GM12864 (cell line): ENCODE measurements around the gene PIR.

ENCODE experiments used
- DNase-seq: peaks from one replicate; pipeline ENCODE4 v3.0.0-alpha.2; 2011; ENCODE audit warnings: low read depth
- H3K4me3 ChIP-seq: 2 replicates; pipeline ENCODE4 v1.5.1; 2011; ENCODE audit warnings: mild to moderate bottlenecking, low read depth, low read length, control low read depth
- TF ChIP-seq, protein P1 (sequence below): IDR thresholded peaks from 2 replicates; pipeline ENCODE4 v1.5.1; 2011; ENCODE audit warnings: low read depth, mild to moderate bottlenecking, moderate library complexity, low read length, control low read depth, inconsistent platforms; ENCODE audit errors: missing control alignments

Gene PIR

DNA sequence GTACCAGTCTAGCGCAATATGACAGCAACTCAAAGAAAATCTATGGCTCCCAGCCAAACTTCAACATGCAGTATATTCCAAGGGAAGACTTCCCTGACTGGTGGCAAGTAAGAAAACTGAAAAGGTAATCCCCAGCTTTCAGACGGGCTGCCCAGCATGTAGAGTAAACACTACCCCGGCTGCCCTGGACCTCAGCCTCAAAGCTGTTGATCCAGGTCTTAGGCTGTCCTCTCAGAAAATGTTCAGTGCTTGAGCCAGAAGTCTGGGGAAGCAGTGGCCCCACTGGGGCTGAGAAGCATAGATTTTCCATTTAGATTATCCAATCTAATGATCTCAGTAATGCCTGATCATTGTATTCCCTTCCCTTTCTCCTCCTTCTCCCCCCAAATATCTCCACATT is 29.3 kb upstream of the PIR start:
- TF ChIP-seq, protein P1, sequence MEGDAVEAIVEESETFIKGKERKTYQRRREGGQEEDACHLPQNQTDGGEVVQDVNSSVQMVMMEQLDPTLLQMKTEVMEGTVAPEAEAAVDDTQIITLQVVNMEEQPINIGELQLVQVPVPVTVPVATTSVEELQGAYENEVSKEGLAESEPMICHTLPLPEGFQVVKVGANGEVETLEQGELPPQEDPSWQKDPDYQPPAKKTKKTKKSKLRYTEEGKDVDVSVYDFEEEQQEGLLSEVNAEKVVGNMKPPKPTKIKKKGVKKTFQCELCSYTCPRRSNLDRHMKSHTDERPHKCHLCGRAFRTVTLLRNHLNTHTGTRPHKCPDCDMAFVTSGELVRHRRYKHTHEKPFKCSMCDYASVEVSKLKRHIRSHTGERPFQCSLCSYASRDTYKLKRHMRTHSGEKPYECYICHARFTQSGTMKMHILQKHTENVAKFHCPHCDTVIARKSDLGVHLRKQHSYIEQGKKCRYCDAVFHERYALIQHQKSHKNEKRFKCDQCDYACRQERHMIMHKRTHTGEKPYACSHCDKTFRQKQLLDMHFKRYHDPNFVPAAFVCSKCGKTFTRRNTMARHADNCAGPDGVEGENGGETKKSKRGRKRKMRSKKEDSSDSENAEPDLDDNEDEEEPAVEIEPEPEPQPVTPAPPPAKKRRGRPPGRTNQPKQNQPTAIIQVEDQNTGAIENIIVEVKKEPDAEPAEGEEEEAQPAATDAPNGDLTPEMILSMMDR, result no peak
- no peak overlapping the region for H3K4me3 ChIP-seq
- no peak for DNase-seq

DNA sequence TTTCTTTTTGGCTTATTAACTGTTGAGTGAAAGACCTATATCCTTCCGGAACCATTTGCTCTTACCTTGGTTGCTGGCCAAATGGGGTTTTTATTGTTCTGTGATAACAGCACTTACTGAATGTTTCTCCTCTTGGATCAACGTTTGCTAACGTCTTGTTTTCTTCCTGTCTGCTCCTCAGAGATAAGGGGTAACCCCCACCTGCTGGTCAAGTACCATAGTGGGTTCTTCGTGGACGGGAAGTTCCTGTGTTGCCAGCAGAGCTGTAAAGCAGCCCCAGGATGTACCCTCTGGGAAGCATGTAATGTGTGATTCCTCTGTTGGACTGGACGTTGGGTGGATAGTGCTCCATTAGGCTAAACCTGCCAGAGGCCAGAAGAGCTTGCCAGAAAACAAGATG is 22.8 kb upstream of the PIR start:
- no peak for DNase-seq
- no peak overlapping the region for H3K4me3 ChIP-seq
- TF ChIP-seq, protein P1, result no peak

DNA sequence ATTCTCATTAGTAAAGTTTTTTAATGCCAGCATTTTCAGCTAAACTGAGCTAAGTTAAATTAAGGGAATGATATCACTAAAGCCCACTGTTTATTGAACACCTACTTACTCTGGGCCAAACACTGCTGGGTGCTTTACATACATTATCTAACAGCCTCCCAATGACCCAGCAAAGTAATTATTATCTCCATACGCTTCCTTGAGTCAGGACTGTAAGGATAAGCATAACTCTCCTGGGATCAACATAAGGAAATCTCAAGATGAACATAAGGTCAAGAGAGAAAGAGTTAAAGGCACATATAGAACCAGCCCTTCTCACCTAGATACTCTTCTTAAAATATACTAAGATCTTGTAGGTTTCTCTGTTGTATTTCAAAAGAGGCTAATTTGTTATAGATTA is 21.1 kb upstream of the PIR start:
- TF ChIP-seq, protein P1, result no peak
- DNase-seq, result no peak
- H3K4me3 ChIP-seq, result no peak overlapping the region

DNA sequence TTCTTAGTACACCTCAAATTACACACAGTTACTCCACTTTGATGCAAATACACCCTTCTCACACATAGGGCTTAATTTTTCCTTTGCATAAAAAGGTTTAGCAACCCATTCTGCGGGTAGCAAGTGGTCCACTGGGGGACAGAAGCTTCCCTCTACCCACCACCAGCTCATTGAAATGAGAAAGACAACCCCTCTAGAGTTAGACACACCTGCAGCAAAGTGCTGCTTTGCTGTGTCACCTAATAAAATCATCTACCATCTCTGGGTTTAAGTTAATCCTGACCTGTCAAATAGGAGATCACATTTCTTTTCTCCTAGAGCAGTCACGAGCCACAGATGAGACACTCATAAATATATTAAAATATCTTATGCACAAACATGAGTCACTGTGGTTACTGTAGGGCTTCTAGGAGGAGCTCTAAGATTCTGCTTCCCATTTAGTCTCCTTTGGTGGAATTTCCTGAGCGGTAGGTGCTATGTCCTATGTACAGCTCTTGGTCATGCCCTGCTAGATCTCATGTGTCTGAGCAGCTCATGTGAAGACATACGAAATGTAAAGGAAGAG is 19.4 kb upstream of the PIR start:
- no peak for DNase-seq
- TF ChIP-seq, protein P1, result no peak
- H3K4me3 ChIP-seq, result no peak overlapping the region

DNA sequence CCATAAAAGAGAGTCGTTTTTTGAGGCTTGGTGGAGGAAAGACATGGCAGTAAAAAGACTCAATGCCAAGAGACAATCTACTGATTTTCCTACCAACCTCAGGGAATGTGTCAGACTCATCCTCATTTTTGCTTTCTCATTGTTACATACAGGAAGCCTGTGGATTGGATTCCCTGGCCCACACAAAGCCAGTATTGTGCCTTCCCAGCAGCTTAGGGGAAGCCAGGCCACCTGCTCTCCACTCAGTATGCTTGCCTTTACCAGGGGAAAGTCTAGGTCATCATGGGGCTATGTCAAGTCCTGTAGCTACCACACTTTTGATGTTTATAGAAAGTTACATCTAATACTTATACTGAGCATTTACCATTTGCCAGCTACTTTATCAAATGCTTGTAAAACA is 18.4 kb upstream of the PIR start:
- H3K4me3 ChIP-seq, result no peak overlapping the region
- TF ChIP-seq, protein P1, result no peak
- DNase-seq, result no peak

DNA sequence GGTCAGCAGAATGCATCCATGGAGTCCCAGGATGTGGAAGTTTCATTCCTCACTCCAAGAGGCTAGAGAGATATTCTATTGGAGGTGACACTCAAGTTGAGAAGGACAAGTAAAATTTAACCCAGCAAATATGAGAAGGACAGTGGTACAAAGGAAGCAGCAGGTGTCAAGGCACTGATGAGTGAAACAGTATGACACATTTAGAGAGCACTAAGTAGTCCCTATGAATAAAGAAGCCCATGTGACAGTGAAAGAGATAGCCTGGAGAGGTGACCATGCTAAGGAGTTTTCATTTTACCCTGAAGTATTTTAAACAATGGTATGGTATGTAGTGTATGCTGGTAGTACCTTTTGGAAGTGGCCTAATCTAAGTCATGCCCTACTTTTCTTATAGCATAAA is 16.7 kb upstream of the PIR start:
- no peak for DNase-seq
- TF ChIP-seq, protein P1, result no peak
- no peak overlapping the region for H3K4me3 ChIP-seq

DNA sequence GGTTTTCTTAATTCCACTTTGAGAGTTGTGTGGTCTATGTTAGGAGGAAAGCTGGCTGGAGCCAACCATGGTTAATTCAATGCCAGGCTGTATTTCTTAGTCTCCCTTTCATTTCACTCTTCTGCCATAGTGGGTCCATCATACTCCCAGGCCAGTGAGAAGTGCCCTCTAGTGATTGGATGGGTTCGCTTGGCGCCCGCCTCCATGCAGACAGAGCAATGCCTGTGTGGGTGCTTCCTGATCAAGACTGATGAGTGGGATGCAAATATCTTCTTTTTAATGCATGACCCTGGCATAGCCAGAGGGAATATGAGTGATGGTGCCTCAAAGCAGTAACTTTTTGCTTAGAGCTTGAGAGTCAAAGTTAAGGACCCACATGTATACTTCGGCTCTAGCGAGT is 13.9 kb upstream of the PIR start:
- TF ChIP-seq, protein P1, result no peak
- no peak for DNase-seq
- no peak overlapping the region for H3K4me3 ChIP-seq
